Measurements from ENCODE around the gene TMEFF2.

TMEFF2 gene

GRCh38 chr2:191941376-191941929 lies 253.3 kb downstream of the TMEFF2 start:
- Histone ChIP-seq H2AFZ (ENCODE audit: low read depth, low read length, severe bottlenecking) (no peak overlapping the region), H3F3A (ENCODE audit: insufficient read depth) (no peaks in the 10 kb centered on the region), H3K27me3 (ENCODE audit: low read length) (no peaks in the 10 kb centered on the region), H4K20me1 (ENCODE audit: low read depth, low read length) (no peaks in the 10 kb centered on the region), H3K36me3 (ENCODE audit: low read length) (no peaks in the 10 kb centered on the region), H3K79me2 (ENCODE audit: insufficient read depth, low read length) (no peaks in the 10 kb centered on the region), H3K9me3 (ENCODE audit: insufficient read depth, low read length) (no peaks in the 10 kb centered on the region), H3K4me2 (ENCODE audit: low read depth, low read length, poor library complexity, severe bottlenecking) (no peak overlapping the region), H3K9me2 (replicated peaks; ENCODE audit: insufficient read depth, low read length) (no peaks in the 10 kb centered on the region), H3K9ac (ENCODE audit: low read length) (no peak overlapping the region), H3K27ac (ENCODE audit: low read depth, low read length) (no peak overlapping the region), H3K4me3 (ENCODE audit: insufficient read depth, low read length, poor library complexity, severe bottlenecking) (no peak overlapping the region)
- TF ChIP-seq CTCF (IDR thresholded peaks at IDR 0.05; ENCODE audit: insufficient read depth, low read length, poor library complexity, severe bottlenecking) (no peak), EZH2phosphoT487 (conservative IDR thresholded peaks at IDR 0.05; ENCODE audit: low read length) (no peak)

GRCh38 chr2:191938779-191939178 lies 256.0 kb downstream of the TMEFF2 start:
- Histone ChIP-seq H3K27ac (ENCODE audit: low read depth, low read length) (no peak overlapping the region), H2AFZ (ENCODE audit: low read depth, low read length, severe bottlenecking) (no peak overlapping the region), H3K36me3 (ENCODE audit: low read length) (no peaks in the 10 kb centered on the region), H4K20me1 (ENCODE audit: low read depth, low read length) (no peaks in the 10 kb centered on the region), H3K9ac (ENCODE audit: low read length) (no peak overlapping the region), H3K27me3 (ENCODE audit: low read length) (0 out of 2 replicates have a peak, but pooled peaks cover 2% of the 10 kb centered on the region), H3K9me3 (ENCODE audit: insufficient read depth, low read length) (no peaks in the 10 kb centered on the region), H3K9me2 (replicated peaks; ENCODE audit: insufficient read depth, low read length) (no peaks in the 10 kb centered on the region), H3K4me3 (ENCODE audit: insufficient read depth, low read length, poor library complexity, severe bottlenecking) (no peak overlapping the region), H3K4me2 (ENCODE audit: low read depth, low read length, poor library complexity, severe bottlenecking) (no peak overlapping the region), H3F3A (ENCODE audit: insufficient read depth) (no peaks in the 10 kb centered on the region), H3K79me2 (ENCODE audit: insufficient read depth, low read length) (no peaks in the 10 kb centered on the region)
- TF ChIP-seq CTCF (IDR thresholded peaks at IDR 0.05; ENCODE audit: insufficient read depth, low read length, poor library complexity, severe bottlenecking) (no peak), EZH2phosphoT487 (conservative IDR thresholded peaks at IDR 0.05; ENCODE audit: low read length) (no peak)

GRCh38 chr2:191936882-191937405 lies 257.8 kb downstream of the TMEFF2 start:
- Histone ChIP-seq H3K79me2 (ENCODE audit: insufficient read depth, low read length) (no peaks in the 10 kb centered on the region), H3K9me3 (ENCODE audit: insufficient read depth, low read length) (no peaks in the 10 kb centered on the region), H3K27ac (ENCODE audit: low read depth, low read length) (no peak overlapping the region), H2AFZ (ENCODE audit: low read depth, low read length, severe bottlenecking) (no peak overlapping the region), H4K20me1 (ENCODE audit: low read depth, low read length) (no peaks in the 10 kb centered on the region), H3F3A (ENCODE audit: insufficient read depth) (no peaks in the 10 kb centered on the region), H3K9ac (ENCODE audit: low read length) (no peak overlapping the region), H3K36me3 (ENCODE audit: low read length) (no peaks in the 10 kb centered on the region), H3K9me2 (replicated peaks; ENCODE audit: insufficient read depth, low read length) (no peaks in the 10 kb centered on the region), H3K27me3 (ENCODE audit: low read length) (0 out of 2 replicates have a peak, but pooled peaks cover 2% of the 10 kb centered on the region), H3K4me2 (ENCODE audit: low read depth, low read length, poor library complexity, severe bottlenecking) (no peak overlapping the region), H3K4me3 (ENCODE audit: insufficient read depth, low read length, poor library complexity, severe bottlenecking) (no peak overlapping the region)
- TF ChIP-seq CTCF (IDR thresholded peaks at IDR 0.05; ENCODE audit: insufficient read depth, low read length, poor library complexity, severe bottlenecking) (no peak), EZH2phosphoT487 (conservative IDR thresholded peaks at IDR 0.05; ENCODE audit: low read length) (no peak)

Measured in SU-DHL-6 (cell line).